HG03558 (cell line): ENCODE results near the gene DDA1.
"Not testable (repeated sequence)": the region's sequence is repeated elsewhere in the genome, so short reads cannot be mapped to it uniquely, and the experiment has no call there.

Source experiments
- ATAC-seq: cut with Tn5 transposase; IDR thresholded peaks from one replicate; pipeline ENCODE4 v1.9.1; 2021; ENCODE audit warnings: moderate number of reproducible peaks; ENCODE audit not compliant: unreplicated experiment; ENCODE audit errors: extremely low read depth

DDA1 gene

GRCh38 chr19:17309198-17309964, at the start of gene DDA1:
Gene DDA1 (plus strand): TSS chr19:17309563. CDS start chr19:17309655, 92 bp downstream.
- ATAC-seq = peak; percentile 32

- no peak for ATAC-seq
These were observed 49.4 kb upstream of the DDA1 start for GRCh38 chr19:17259934-17260333.

DNA sequence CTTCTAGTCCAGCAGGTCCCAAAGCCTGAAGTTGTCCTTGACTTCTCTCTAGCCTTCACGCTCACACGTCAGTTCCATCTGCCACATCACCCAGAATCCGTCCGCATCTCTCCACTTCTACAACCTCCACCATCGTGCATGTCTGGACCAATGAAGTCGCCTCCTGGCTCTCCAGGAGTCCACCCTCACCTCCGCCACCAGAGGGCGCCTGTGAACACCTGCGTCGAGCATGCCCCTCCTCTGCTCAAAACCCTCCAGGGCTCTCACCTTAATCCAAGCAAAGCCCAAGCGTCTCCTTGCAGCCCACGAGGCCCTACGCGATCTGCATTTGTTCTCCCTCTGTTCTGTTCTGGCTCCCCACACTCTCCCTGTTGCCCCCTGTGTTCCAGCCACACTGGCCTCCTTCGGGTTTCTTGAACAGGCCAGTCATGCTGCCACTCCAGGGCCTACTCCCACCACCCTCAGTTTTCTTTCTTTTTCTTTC, 48.5 kb upstream of the DDA1 start:
- ATAC-seq = no peak

GRCh38 chr19:17262557-17262956, 46.8 kb upstream of the DDA1 start:
- no peak for ATAC-seq

DNA sequence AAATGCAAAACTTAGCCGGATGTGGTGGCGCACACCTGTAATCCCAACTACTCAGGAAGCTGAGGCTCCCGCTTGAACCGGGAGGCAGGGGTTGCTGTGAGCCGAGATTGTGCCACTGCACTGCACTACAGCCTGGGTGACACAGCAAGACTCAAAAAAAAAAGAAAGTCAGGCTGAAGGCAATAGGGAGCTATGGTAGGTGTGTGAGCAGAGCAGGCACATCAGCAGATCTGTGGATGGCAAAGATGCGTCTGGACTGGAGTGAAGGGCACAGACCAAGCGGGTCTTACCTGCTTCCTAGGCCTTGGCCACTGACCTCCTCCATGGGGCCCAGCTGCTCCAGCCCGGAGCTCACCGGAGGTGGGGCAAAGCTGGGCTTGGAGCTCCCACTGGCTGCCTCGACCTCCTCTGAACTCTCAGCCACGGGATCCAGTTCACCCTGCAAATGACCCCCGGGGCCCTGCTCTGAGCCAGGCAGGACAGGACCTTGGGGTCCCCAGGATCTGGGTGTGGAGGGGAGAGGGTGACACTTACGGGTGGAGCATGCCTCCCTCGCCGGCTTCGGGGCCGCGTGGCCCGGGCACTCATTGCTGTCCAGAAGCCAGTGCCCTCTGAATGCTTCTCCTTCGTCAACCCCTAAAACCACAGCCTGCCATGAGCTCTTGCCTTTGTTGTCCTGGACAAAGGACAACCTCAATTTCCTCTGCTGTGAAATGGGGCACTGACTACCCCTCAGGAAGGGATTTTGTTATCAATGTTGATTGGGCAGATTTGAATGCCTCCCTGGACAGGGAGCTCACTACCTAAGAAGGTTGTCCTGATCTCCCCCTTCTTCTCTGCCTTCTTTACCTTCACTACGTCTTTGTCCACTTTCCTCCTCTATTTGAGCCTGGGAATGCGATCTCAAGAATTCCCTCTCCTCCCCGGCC, 45.4 kb upstream of the DDA1 start:
- ATAC-seq = no peak

- ATAC-seq = no peak
These were observed 44.8 kb upstream of the DDA1 start, which contains the start of gene USHBP1 for GRCh38 chr19:17264641-17264979. Gene USHBP1 (minus strand): TSS chr19:17264745. CDS start chr19:17264299, 446 bp downstream.

GRCh38 chr19:17266026-17266425, 43.3 kb upstream of the DDA1 start:
- ATAC-seq = no peak

- ATAC-seq = peak; percentile 6
These were observed 42.8 kb upstream of the DDA1 start for GRCh38 chr19:17266589-17266974.

DNA sequence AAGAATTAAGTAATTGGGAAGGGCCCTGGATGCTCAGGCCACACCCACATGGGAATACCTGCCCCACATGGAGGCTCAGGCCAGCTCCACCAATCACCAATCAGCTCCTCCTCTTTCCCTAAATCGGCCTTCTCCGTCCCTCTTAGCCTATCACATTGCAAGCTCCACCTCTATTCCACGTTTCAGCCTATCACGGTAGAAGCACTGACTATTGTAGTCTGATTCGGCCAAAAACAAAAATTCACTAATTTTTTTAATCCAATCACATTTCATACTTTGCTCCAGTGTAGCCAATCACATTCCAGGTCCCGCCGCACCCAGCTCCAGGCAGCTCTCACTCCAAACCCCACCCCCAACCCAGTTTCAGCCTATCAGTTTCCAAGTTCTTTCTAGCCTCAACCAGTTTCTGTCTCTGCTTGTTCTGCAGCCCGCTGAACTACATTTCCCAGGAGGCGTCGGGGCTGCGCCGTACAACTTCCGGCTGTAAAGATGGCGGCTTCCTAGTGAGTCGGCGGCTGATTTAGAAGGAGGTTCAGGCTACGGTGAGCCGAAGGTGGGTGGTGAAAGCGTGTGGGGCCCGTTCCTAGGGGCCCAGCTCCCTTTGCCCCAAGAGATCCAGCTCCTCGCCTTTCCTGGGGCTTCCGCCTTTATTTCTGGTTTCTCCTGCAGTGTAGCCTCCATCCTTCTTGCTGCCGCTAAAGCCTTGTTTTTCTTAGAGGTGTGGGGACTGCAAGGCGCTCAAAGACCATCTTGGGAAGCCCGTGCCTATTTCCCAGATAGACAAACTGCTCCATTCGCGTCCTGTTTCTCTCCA, 42.2 kb upstream of the DDA1 start, which contains the start of gene BABAM1:
BABAM1 (plus strand) TSS at position 469 of the 814 bp plus-strand sequence. CDS start 1,364 bp downstream, outside the sequence.
- peak; percentile 83 for ATAC-seq

- no peak for ATAC-seq
These were observed 40.6 kb upstream of the DDA1 start for GRCh38 chr19:17268754-17269153.

- ATAC-seq = not testable (repeated sequence)
These were observed 34.5 kb upstream of the DDA1 start for GRCh38 chr19:17274892-17275291.

- ATAC-seq = no peak
These were observed 33.8 kb upstream of the DDA1 start for GRCh38 chr19:17275441-17276175.

DNA sequence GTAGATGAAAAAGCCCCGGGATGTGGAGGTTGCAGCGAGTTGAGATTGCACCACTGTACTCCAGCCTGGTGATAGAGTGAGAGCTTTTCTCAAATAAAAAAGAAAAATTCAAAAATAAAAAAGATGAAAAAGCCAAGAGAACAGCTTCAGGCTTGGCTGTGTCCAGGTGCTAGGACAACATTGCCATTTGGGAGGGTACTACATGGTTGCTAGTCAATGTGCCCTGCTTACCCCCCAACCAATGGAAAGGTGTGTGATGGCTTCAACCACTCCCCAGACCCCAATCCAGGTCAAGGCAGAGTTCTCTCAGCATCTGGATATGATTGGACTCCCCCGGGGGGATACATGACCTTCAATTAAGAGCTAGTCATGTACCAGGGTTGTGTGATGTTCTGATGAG, 29.9 kb upstream of the DDA1 start:
- no peak for ATAC-seq

GRCh38 chr19:17281391-17282304, 27.7 kb upstream of the DDA1 start, which contains the start of gene ANKLE1:
Gene ANKLE1 (plus strand): TSS chr19:17281901. CDS start chr19:17281921, 20 bp downstream.
- no peak for ATAC-seq

GRCh38 chr19:17282488-17283125, 26.8 kb upstream of the DDA1 start:
- ATAC-seq = no peak

DNA sequence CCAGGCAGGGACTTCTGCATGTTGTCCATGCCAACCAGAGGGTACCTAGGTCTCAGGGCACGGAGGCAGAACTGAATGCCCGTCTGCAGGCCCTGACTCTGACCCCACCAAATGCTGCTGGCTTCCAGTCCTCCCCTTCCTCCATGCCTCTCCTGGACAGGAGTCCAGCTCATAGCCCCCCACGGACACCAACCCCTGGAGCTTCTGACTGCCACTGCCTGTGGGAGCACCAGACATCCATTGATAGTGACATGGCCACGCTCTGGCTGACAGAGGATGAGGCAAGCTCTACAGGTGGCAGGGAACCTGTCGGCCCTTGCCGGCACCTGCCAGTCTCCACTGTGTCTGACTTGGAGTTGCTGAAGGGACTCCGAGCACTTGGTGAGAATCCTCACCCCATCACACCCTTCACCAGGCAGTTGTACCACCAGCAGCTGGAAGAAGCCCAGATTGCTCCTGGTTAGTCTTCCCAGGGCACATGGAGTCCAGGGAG, 25.8 kb upstream of the DDA1 start:
- no peak for ATAC-seq

GRCh38 chr19:17285415-17286135, 23.8 kb upstream of the DDA1 start:
- no peak for ATAC-seq
